Sigmoid colon (tissue), 7 donors: ENCODE results near the gene SBNO2. TPM values are rescaled to one million over a fixed set of nuclear protein-coding genes. Genes with fewer than 3 reads are reported as not detected.
"Not testable (repeated sequence)": the region's sequence is repeated elsewhere in the genome, so short reads cannot be mapped to it uniquely, and the experiment has no call there.

ENCODE experiments used
- DNase-seq: peaks from one replicate; pipeline ENCODE4 v3.0.0-alpha.2; 2019
- H3K27ac ChIP-seq, 4 donors: fragments of 200-600 bp; sonication (generic); one replicate each; pipeline ENCODE4 v1.5.1; 2016 to 2019; ENCODE audit warnings: mild to moderate bottlenecking in 1 of 4
- H3K27me3 ChIP-seq, 3 donors: fragments of 200-600 bp; sonication (generic); one replicate each; pipeline ENCODE4 v1.5.1; 2019; ENCODE audit warnings: mild to moderate bottlenecking in 1 of 3
- H3K36me3 ChIP-seq, 4 donors: fragments of 200-600 bp; sonication (generic); one replicate each; pipeline ENCODE4 v1.5.1; 2016 to 2019
- H3K4me1 ChIP-seq, 4 donors: fragments of 200-600 bp; sonication (generic); one replicate each; pipeline ENCODE4 v1.5.1; 2017 to 2019
- H3K4me3 ChIP-seq, 4 donors: fragments of 200-600 bp; sonication (generic); one replicate each; pipeline ENCODE4 v1.5.1; 2017 to 2019; ENCODE audit warnings: mild to moderate bottlenecking in 2 of 4, moderate library complexity in 1 of 4
- H3K9me3 ChIP-seq, 4 donors: fragments of 200-600 bp in 3 of 4; sonication (generic) in 3 of 4; one replicate each; pipeline versions ENCODE4 v1.5.1 to v1.6.1; 2013 to 2019
- CTCF ChIP-seq, 4 experiments: fragments of 450-650 bp in 3 of 4; fragments of 200-600 bp in 1 of 4; IDR thresholded peaks; one replicate each; pipeline ENCODE4 v1.5.1; 2016 to 2019; ENCODE audit warnings: antibody characterized with exemption in 4 of 4, mild to moderate bottlenecking in 3 of 4, moderate library complexity in 2 of 4
- EP300 ChIP-seq, 4 donors: sonication (generic); formaldehyde crosslinking; IDR thresholded peaks; one replicate each; pipeline ENCODE4 v1.6.1; 2017; ENCODE audit warnings: antibody characterized with exemption in 4 of 4
- POLR2A ChIP-seq, 2 donors: fragments of 450-650 bp; IDR thresholded peaks; one replicate each; pipeline ENCODE4 v1.6.1; 2016; ENCODE audit warnings: antibody characterized with exemption in 2 of 2, mild to moderate bottlenecking in 2 of 2, moderate library complexity in 2 of 2
- POLR2AphosphoS5 ChIP-seq, 4 donors: sonication (generic); formaldehyde crosslinking; IDR thresholded peaks; one replicate each; pipeline ENCODE4 v1.6.1; 2017; ENCODE audit warnings: antibody characterized with exemption in 4 of 4
- WGBS, 2 donors: extraction: QIAGEN DNeasy Blood & Tissue Kit; methylation state at CpG; one replicate each; pipeline ENCODE4 v1.1.7; 2013; 5-methylcytosine and 5-hydroxymethylcytosine counted together
- intact Hi-C: fragments of 100-400 bp; cut with DNase I; formaldehyde crosslinking; loops from one replicate; pipeline ENCODE4 v1.15.1; 2023
- polyA plus RNA-seq, 3 donors: library from polyadenylated mRNA; stranded (reverse); fragments of 200-250 nt; gene quantifications; one replicate each; pipeline ENCODE4 v1.2.3, GENCODE V29; 2013
- total RNA-seq, 4 donors: library from RNA; depleted of rRNA; stranded (reverse); fragments of >200 nt; gene quantifications; one replicate each; pipeline ENCODE4 v1.1.0, GENCODE V29; 2016
- donor health status: healthy with polysubstance abuse.
- donor health status: Bipolar disorder and iron deficiency.
- donor health status: healthy.

Gene SBNO2
- total and polyA plus RNA-seq, 7 donors = 6.8 to 91.9 (median 14.8) TPM

DNA sequence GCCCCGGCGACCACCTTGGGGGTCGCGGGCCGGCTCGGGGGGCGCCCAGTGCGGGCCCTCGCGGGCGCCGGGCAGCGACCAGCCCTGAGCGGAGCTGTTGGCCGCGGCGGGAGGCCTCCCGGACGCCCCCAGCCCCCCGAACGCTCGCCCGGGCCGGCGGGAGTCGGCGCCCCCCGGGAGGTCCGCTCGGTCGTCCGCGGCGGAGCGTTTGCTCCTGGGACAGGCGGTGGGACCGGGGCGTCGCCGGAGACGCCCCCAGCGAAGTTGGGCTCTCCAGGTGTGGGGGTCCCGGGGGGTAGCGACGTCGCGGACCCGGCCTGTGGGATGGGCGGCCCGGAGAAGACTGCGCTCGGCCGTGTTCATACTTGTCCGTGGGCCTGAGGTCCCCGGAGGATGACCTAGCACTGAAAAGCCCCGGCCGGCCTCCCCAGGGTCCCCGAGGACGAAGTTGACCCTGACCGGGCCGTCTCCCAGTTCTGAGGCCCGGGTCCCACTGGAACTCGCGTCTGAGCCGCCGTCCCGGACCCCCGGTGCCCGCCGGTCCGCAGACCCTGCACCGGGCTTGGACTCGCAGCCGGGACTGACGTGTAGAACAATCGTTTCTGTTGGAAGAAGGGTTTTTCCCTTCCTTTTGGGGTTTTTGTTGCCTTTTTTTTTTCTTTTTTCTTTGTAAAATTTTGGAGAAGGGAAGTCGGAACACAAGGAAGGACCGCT, 32.2 kb upstream of the SBNO2 start:
- no peak for DNase-seq
- H3K9me3 ChIP-seq = no peaks in the 10 kb centered on the region
- no peaks in the 10 kb centered on the region for H3K27me3 ChIP-seq
- H3K36me3 ChIP-seq = no peaks in the 10 kb centered on the region
- WGBS, 2 donors = 1% methylated on average over 78 of the region's 78 CpGs
- peak overlapping the region; percentile 47 to 74 (median 70) for H3K4me3 ChIP-seq
- H3K27ac ChIP-seq = peak overlapping the region; percentile 79 to 88 (median 86)
- peaks cover 0 to 48% (median 44%) of the 10 kb centered on the region in 4 donors for H3K4me1 ChIP-seq
- intact Hi-C loops = no loop called here
- TF ChIP-seq POLR2AphosphoS5 (IDR thresholded peaks at IDR 0.05) = no peak
- TF ChIP-seq POLR2A (IDR thresholded peaks at IDR 0.05) = no peak
- no peak for TF ChIP-seq CTCF (IDR thresholded peaks at IDR 0.05)
- no peak for TF ChIP-seq EP300 (IDR thresholded peaks at IDR 0.05)

GRCh38 chr19:1205114-1206099, 31.3 kb upstream of the SBNO2 start, which contains the start of gene STK11:
STK11 (plus strand) TSS chr19:1205778; CDS start chr19:1206914, 1,136 bp downstream.
- intact Hi-C loops = no loop called here
- WGBS, 2 donors = 4% methylated on average over 114 of the region's 114 CpGs
- Histone ChIP-seq H3K36me3 (no peaks in the 10 kb centered on the region), H3K27me3 (no peaks in the 10 kb centered on the region), H3K4me3 (peak within 1 kb of the TSS; percentile 47 to 74 (median 70)), H3K27ac (peak within 1 kb of the TSS; percentile 82 to 88 (median 86)), H3K9me3 (no peaks in the 10 kb centered on the region), H3K4me1 (peaks cover 0 to 46% (median 36%) of the 10 kb centered on the region in 4 donors)
- TF ChIP-seq CTCF (IDR thresholded peaks at IDR 0.05) (no peak), EP300 (IDR thresholded peaks at IDR 0.05) (no peak), POLR2A (IDR thresholded peaks at IDR 0.05) (peak in 1 of 2 donors; percentile 39), POLR2AphosphoS5 (IDR thresholded peaks at IDR 0.05) (peak; percentile 82 to 91 (median 88))
- DNase-seq = peak; percentile 99

- H3K4me3 ChIP-seq, H3K27me3 ChIP-seq, H3K9me3 ChIP-seq, H3K36me3 ChIP-seq, H3K27ac ChIP-seq, intact Hi-C loops, H3K4me1 ChIP-seq, DNase-seq: not testable (repeated sequence)
- WGBS, 2 donors = 88 to 89% methylated on average over 4 of the region's 4 CpGs
Measured at GRCh38 chr19:1200614-1201013, 26.5 kb upstream of the SBNO2 start.

GRCh38 chr19:1199531-1199930, 25.5 kb upstream of the SBNO2 start:
- intact Hi-C loops = no loop called here
- H3K9me3 ChIP-seq = no peaks in the 10 kb centered on the region

More at GRCh38 chr19:1199531-1199930, 25.5 kb upstream of the SBNO2 start:
- Histone ChIP-seq H3K27ac (no peak overlapping the region), H3K27me3 (no peaks in the 10 kb centered on the region), H3K4me1 (no peaks in the 10 kb centered on the region), H3K36me3 (no peaks in the 10 kb centered on the region), H3K4me3 (no peak overlapping the region)
- WGBS, 2 donors = 92 to 94% methylated on average over 10 of the region's 10 CpGs
- TF ChIP-seq POLR2A (IDR thresholded peaks at IDR 0.05) (no peak), CTCF (IDR thresholded peaks at IDR 0.05) (no peak), POLR2AphosphoS5 (IDR thresholded peaks at IDR 0.05) (no peak)
- no peak for DNase-seq
